Breast epithelium (tissue), 3 donors: ENCODE results near the gene SASH3.

Experiments used
- CTCF ChIP-seq, 3 donors: fragments of 450-650 bp; IDR thresholded peaks; one replicate each; pipeline ENCODE4 v1.5.1; 2016 to 2017; ENCODE audit warnings: antibody characterized with exemption in 3 of 3, mild to moderate bottlenecking in 3 of 3, moderate library complexity in 3 of 3
- POLR2A ChIP-seq: fragments of 450-650 bp; IDR thresholded peaks from one replicate; pipeline ENCODE4 v1.6.1; 2016; ENCODE audit warnings: antibody characterized with exemption, mild to moderate bottlenecking, moderate library complexity
- POLR2AphosphoS5 ChIP-seq, 3 donors: sonication (generic); formaldehyde crosslinking; IDR thresholded peaks; one replicate each; pipeline ENCODE4 v1.6.1; 2017; ENCODE audit warnings: antibody characterized with exemption in 3 of 3

GRCh38 chrX:129785160-129785947 is 5.6 kb downstream of the SASH3 start:
- no peak for TF ChIP-seq CTCF (IDR thresholded peaks at IDR 0.05)
- TF ChIP-seq POLR2A: no peak
- no peak for TF ChIP-seq POLR2AphosphoS5 (IDR thresholded peaks at IDR 0.05)
